GM19193 (cell line): ENCODE data around the gene MATK.

ENCODE experiments used
- POLR2A ChIP-seq: IDR thresholded peaks from 4 replicates; pipeline ENCODE4 v1.6.1; 2011; ENCODE audit not compliant: insufficient read depth, insufficient read length; ENCODE audit errors: extremely low read depth

The MATK gene

DNA sequence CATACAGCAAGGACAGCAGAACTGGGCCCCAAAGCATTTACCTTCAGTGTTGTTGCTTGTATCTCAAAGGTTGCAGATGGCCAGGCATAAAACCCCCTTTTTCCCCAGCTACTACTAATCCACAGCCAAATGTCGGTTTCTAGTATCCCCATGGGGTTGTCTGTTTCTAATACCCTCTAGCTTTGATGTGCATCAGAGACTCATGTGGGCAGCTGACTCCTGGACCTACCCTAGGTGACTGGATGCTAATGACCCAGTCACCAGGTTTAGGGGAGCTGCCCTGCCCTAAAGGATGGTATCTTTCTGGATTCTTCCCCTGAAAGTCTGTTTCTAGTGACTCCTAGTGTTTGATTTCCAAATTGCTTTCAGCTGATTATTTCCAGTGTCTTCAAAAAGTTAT lies 54.1 kb downstream of the MATK start:
- TF ChIP-seq POLR2A, result no peak

- TF ChIP-seq POLR2A, result no peak
Measured at GRCh38 chr19:3730457-3730958, 55.7 kb downstream of the MATK start.
